HG03342 (cell line): ENCODE data around the gene SEL1L3.

Source experiments
- ATAC-seq: cut with Tn5 transposase; IDR thresholded peaks from one replicate; pipeline ENCODE4 v1.9.1; 2021; ENCODE audit warnings: mild to moderate bottlenecking, moderate library complexity; ENCODE audit not compliant: unreplicated experiment

SEL1L3 gene

GRCh38 chr4:25795566-25796454 lies 67.0 kb downstream of the SEL1L3 start:
- no peak for ATAC-seq

- no peak for ATAC-seq
These were observed 67.7 kb downstream of the SEL1L3 start for GRCh38 chr4:25795091-25795490.

GRCh38 chr4:25792876-25793275 lies 69.9 kb downstream of the SEL1L3 start:
- ATAC-seq: no peak

GRCh38 chr4:25792200-25792791 lies 70.5 kb downstream of the SEL1L3 start:
- ATAC-seq: no peak

- no peak for ATAC-seq
These were observed 72.8 kb downstream of the SEL1L3 start for GRCh38 chr4:25790024-25790423.

- no peak for ATAC-seq
These were observed 74.0 kb downstream of the SEL1L3 start for GRCh38 chr4:25788703-25789238.

GRCh38 chr4:25786497-25787065 lies 76.2 kb downstream of the SEL1L3 start:
- no peak for ATAC-seq

GRCh38 chr4:25783943-25784342 lies 78.8 kb downstream of the SEL1L3 start:
- ATAC-seq: peak; percentile 63

- ATAC-seq: no peak
These were observed 79.7 kb downstream of the SEL1L3 start for GRCh38 chr4:25783126-25783525.

- no peak for ATAC-seq
These were observed 80.3 kb downstream of the SEL1L3 start for GRCh38 chr4:25782482-25782881.

GRCh38 chr4:25779021-25779420 lies 83.8 kb downstream of the SEL1L3 start:
- ATAC-seq: no peak

- no peak for ATAC-seq
These were observed 86.0 kb downstream of the SEL1L3 start for GRCh38 chr4:25776795-25777194.

GRCh38 chr4:25775166-25775565 lies 87.6 kb downstream of the SEL1L3 start:
- no peak for ATAC-seq

- ATAC-seq: no peak
These were observed 89.4 kb downstream of the SEL1L3 start for GRCh38 chr4:25773358-25773757.

- no peak for ATAC-seq
These were observed 91.1 kb downstream of the SEL1L3 start for GRCh38 chr4:25771672-25772071.

GRCh38 chr4:25770847-25771246 lies 91.9 kb downstream of the SEL1L3 start:
- ATAC-seq: no peak

- ATAC-seq: no peak
These were observed 93.5 kb downstream of the SEL1L3 start for GRCh38 chr4:25769251-25769650.

- ATAC-seq: no peak
These were observed 94.7 kb downstream of the SEL1L3 start for GRCh38 chr4:25767877-25768725.

GRCh38 chr4:25760518-25761157 lies 102.2 kb downstream of the SEL1L3 start:
- no peak for ATAC-seq

- ATAC-seq: no peak
These were observed 102.7 kb downstream of the SEL1L3 start for GRCh38 chr4:25760048-25760447.
